AG10803 (cell line): ENCODE results near the gene WDR37.
"Not testable (repeated sequence)": the region's sequence is repeated elsewhere in the genome, so short reads cannot be mapped to it uniquely, and the experiment has no call there.

Source experiments
- DNase-seq: peaks from one replicate; pipeline ENCODE4 v3.0.0; 2010; ENCODE audit warnings: low read depth
- H3K4me3 ChIP-seq: 2 replicates; pipeline ENCODE4 v1.5.1; 2011; ENCODE audit warnings: mild to moderate bottlenecking, low read length, control low read depth
- TF ChIP-seq, protein P1 (sequence below): conservative IDR thresholded peaks from 2 replicates; pipeline ENCODE4 v1.5.1; 2011; ENCODE audit warnings: mild to moderate bottlenecking, low read length, control low read depth, inconsistent platforms

The WDR37 gene

GRCh38 chr10:1114719-1115606 is 58.8 kb downstream of the WDR37 start:
- no peak overlapping the region for H3K4me3 ChIP-seq
- DNase-seq: no peak
- TF ChIP-seq, protein P1, sequence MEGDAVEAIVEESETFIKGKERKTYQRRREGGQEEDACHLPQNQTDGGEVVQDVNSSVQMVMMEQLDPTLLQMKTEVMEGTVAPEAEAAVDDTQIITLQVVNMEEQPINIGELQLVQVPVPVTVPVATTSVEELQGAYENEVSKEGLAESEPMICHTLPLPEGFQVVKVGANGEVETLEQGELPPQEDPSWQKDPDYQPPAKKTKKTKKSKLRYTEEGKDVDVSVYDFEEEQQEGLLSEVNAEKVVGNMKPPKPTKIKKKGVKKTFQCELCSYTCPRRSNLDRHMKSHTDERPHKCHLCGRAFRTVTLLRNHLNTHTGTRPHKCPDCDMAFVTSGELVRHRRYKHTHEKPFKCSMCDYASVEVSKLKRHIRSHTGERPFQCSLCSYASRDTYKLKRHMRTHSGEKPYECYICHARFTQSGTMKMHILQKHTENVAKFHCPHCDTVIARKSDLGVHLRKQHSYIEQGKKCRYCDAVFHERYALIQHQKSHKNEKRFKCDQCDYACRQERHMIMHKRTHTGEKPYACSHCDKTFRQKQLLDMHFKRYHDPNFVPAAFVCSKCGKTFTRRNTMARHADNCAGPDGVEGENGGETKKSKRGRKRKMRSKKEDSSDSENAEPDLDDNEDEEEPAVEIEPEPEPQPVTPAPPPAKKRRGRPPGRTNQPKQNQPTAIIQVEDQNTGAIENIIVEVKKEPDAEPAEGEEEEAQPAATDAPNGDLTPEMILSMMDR: no peak

DNA sequence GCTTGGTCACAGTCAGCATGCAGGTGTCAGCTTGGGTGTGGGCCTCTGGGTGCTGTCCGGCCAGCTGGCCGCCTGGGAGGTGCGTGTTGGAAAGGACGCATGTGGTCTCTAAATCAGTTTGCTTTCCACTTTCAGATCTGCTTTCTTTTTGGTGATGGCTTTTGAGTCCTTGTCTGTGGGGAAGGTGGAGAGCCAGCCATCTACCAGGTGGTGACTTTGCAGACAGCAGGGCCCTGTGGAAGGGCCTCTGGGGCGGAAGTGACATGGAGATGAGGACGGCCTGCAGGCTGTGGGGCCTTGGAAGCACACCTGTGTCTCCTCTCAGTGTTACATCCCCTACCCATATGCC is 59.4 kb downstream of the WDR37 start:
- TF ChIP-seq, protein P1: no peak
- no peak for DNase-seq
- H3K4me3 ChIP-seq: no peak overlapping the region

- no peak overlapping the region for H3K4me3 ChIP-seq
- no peak for DNase-seq
- TF ChIP-seq, protein P1: no peak
These were observed 59.9 kb downstream of the WDR37 start for GRCh38 chr10:1116051-1116450.

GRCh38 chr10:1116696-1117280 is 60.6 kb downstream of the WDR37 start:
- DNase-seq: no peak
- no peak overlapping the region for H3K4me3 ChIP-seq
- TF ChIP-seq, protein P1: no peak

DNA sequence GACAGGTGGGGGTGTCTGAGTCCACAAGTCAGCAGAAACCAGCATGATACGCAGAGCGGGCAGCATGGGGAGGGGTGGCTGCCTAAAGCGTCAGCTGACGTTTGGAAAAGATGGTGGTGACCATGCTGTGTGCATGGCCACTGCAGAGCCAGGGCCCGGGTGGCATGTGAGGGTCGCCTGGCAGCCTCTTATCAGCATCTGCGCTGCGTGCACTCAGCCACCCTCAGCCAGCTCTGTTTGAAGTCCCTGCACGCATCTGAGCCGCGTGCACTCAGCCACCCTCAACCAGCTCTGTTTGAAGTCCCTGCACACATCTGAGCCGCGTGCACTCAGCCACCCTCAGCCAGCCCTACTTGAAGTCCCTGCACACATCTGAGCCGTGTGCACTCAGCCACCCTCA is 61.5 kb downstream of the WDR37 start:
- TF ChIP-seq, protein P1: no peak
- H3K4me3 ChIP-seq: no peak overlapping the region
- no peak for DNase-seq

DNA sequence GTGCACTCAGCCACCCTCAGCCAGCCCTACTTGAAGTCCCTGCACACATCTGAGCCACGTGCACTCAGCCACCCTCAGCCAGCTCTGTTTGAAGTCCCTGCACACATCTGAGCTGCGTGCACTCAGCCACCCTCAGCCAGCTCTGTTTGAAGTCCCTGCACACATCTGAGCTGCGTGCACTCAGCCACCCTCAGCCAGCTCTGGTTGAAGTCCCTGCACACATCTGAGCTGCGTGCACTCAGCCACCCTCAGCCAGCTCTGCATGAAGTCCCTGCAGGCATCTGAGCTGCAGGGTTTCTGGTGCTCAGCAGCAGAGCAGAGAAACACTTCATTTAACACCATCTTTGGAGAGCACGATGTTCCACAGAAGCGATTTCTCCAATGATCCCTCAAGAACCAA is 62.1 kb downstream of the WDR37 start:
- H3K4me3 ChIP-seq: not testable (repeated sequence)

DNA sequence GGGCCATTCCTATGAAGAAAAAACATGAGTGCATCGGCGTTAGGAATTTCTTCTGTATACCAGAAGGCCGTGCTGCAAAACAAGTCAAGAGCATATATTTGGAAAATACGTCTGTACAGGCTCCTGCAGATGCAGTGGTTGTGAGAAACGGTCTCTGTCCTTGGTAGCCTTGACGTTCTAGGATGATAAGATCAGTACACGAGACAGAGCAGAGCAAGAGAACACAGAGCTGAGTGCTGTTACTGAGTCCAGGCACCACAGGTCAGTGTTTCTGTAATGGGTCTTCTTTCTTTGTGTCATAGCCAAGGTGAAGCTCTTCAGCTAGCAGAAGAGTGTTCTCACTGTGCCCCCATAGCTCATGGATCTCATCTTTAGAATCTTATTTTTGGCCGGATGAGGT is 62.8 kb downstream of the WDR37 start:
- no peak for DNase-seq
- TF ChIP-seq, protein P1: no peak
- no peak overlapping the region for H3K4me3 ChIP-seq

More for the DNA sequence above, 62.1 kb downstream of the WDR37 start:
- DNase-seq: not testable (repeated sequence)
